Trophoblast cell (in vitro differentiated cells and primary cell): ENCODE results near the gene SHC2.

Experiments used
- DNase-seq, 2 donors: peaks; one replicate each; pipeline ENCODE4 v3.0.0-alpha.2; 2016
- H2AFZ ChIP-seq: 2 replicates; pipeline ENCODE4 v1.6.1; 2013; ENCODE audit warnings: low read length, moderate library complexity, mild to moderate bottlenecking; ENCODE audit not compliant: insufficient read depth, poor library complexity
- H2AK5ac ChIP-seq: 2 replicates; pipeline ENCODE4 v1.6.1; 2013; ENCODE audit warnings: mild to moderate bottlenecking, low read length
- H2BK120ac ChIP-seq: 2 replicates; pipeline ENCODE4 v1.6.1; 2013; ENCODE audit warnings: low read length, mild to moderate bottlenecking, moderate library complexity; ENCODE audit not compliant: insufficient read depth, poor library complexity
- H2BK12ac ChIP-seq: 2 replicates; pipeline ENCODE4 v1.6.1; 2013; ENCODE audit warnings: mild to moderate bottlenecking, low read length, moderate library complexity
- H2BK5ac ChIP-seq: 2 replicates; pipeline ENCODE4 v1.6.1; 2013; ENCODE audit warnings: low read length, low read depth, moderate library complexity, mild to moderate bottlenecking; ENCODE audit not compliant: poor library complexity
- H3K14ac ChIP-seq: 2 replicates; pipeline ENCODE4 v1.6.1; 2013; ENCODE audit warnings: mild to moderate bottlenecking, low read length
- H3K18ac ChIP-seq: 2 replicates; pipeline ENCODE4 v1.6.1; 2013; ENCODE audit warnings: mild to moderate bottlenecking, low read length
- H3K23ac ChIP-seq: 2 replicates; pipeline ENCODE4 v1.6.1; 2013; ENCODE audit warnings: low read length
- H3K27ac ChIP-seq: 2 replicates; pipeline ENCODE4 v1.5.1; 2013; ENCODE audit warnings: low read depth, mild to moderate bottlenecking, inconsistent platforms, low read length, moderate library complexity
- H3K27me3 ChIP-seq: 2 replicates; pipeline ENCODE4 v1.6.1; 2013; ENCODE audit warnings: inconsistent platforms, mild to moderate bottlenecking, low read length, moderate library complexity; ENCODE audit not compliant: insufficient read depth
- H3K36me3 ChIP-seq, 2 experiments: 1 replicate in 1 of 2; 2 replicates in 1 of 2; pipeline ENCODE4 v1.6.1; 2013; ENCODE audit warnings: low read length in 2 of 2, mild to moderate bottlenecking in 2 of 2, moderate library complexity in 1 of 2; ENCODE audit not compliant: insufficient read depth in 2 of 2, control insufficient read depth in 1 of 2
- H3K4ac ChIP-seq: 2 replicates; pipeline ENCODE4 v1.6.1; 2013; ENCODE audit warnings: low read depth, mild to moderate bottlenecking, low read length, moderate library complexity
- H3K4me1 ChIP-seq, 2 experiments: 1 replicate in 1 of 2; 2 replicates in 1 of 2; pipeline ENCODE4 v1.6.1; 2013; ENCODE audit warnings: low read length in 2 of 2, mild to moderate bottlenecking in 2 of 2, moderate library complexity in 1 of 2; ENCODE audit not compliant: insufficient read depth in 2 of 2, control insufficient read depth in 1 of 2
- H3K4me2 ChIP-seq: 2 replicates; pipeline ENCODE4 v1.6.1; 2013; ENCODE audit warnings: inconsistent platforms, mild to moderate bottlenecking, low read length, moderate library complexity
- H3K4me3 ChIP-seq: 2 replicates; pipeline ENCODE4 v1.5.1; 2013; ENCODE audit warnings: mild to moderate bottlenecking, low read depth, low read length, inconsistent platforms
- H3K79me1 ChIP-seq: one replicate; pipeline ENCODE4 v1.6.1; 2013; ENCODE audit warnings: low read length
- H3K79me2 ChIP-seq: 2 replicates; pipeline ENCODE4 v1.6.1; 2013; ENCODE audit warnings: low read length, mild to moderate bottlenecking; ENCODE audit not compliant: control insufficient read depth, insufficient read depth, poor library complexity
- H3K9ac ChIP-seq: 2 replicates; pipeline ENCODE4 v1.6.1; 2013; ENCODE audit warnings: mild to moderate bottlenecking, low read length
- H3K9me3 ChIP-seq: 2 replicates; pipeline ENCODE4 v1.6.1; 2013; ENCODE audit warnings: low read depth, mild to moderate bottlenecking, control low read depth, inconsistent platforms, low read length; ENCODE audit not compliant: insufficient read depth
- H4K12ac ChIP-seq: 2 replicates; pipeline ENCODE4 v1.6.1; 2013; ENCODE audit warnings: low read depth, mild to moderate bottlenecking, low read length, moderate library complexity
- H4K8ac ChIP-seq: 2 replicates; pipeline ENCODE4 v1.6.1; 2013; ENCODE audit warnings: low read depth, mild to moderate bottlenecking, low read length, moderate library complexity
- H4K91ac ChIP-seq: one replicate; pipeline ENCODE4 v1.6.1; 2013; ENCODE audit warnings: low read depth, mild to moderate bottlenecking, low read length, moderate library complexity
- WGBS: extraction: QIAGEN DNeasy Blood & Tissue Kit; methylation state at CpG from one replicate; pipeline ENCODE4 v1.1.7; 2013; ENCODE audit warnings: missing lambda C conversion rate; ENCODE audit not compliant: insufficient read length, insufficient coverage; ENCODE audit errors: extremely low coverage; 5-methylcytosine and 5-hydroxymethylcytosine counted together

Gene SHC2

GRCh38 chr19:493391-494170, 32.7 kb upstream of the SHC2 start:
- Histone ChIP-seq H3K18ac (no peak overlapping the region), H3K9ac (no peak overlapping the region)
- WGBS, result no CpG with 5 or more reads among the region's 23 CpGs

GRCh38 chr19:492091-492531, 31.3 kb upstream of the SHC2 start:
- Histone ChIP-seq H2BK12ac (no peak overlapping the region), H3K23ac (no peak overlapping the region), H3K79me2 (peaks cover 4% of the 10 kb centered on the region), H2BK5ac (no peak overlapping the region), H3K9me3 (peaks cover 9% of the 10 kb centered on the region), H3K18ac (no peak overlapping the region), H4K91ac (no peak overlapping the region), H4K12ac (no peak overlapping the region), H4K8ac (no peak overlapping the region), H3K36me3 (no peaks in the 10 kb centered on the region), H3K14ac (no peak overlapping the region), H3K27ac (no peak overlapping the region), H3K4ac (no peak overlapping the region), H2AFZ (no peak overlapping the region), H2BK120ac (no peak overlapping the region), H3K4me1 (peaks cover 4 to 14% of the 10 kb centered on the region in 2 experiments), H3K9ac (no peak overlapping the region), H3K4me3 (no peak overlapping the region), H3K79me1 (peaks cover 16% of the 10 kb centered on the region), H2AK5ac (no peak overlapping the region), H3K27me3 (peaks cover 8% of the 10 kb centered on the region), H3K4me2 (no peak overlapping the region)
- peak; percentile 21 to 55 for DNase-seq
- WGBS, result no CpG with 5 or more reads among the region's 19 CpGs

More at GRCh38 chr19:493391-494170, 32.7 kb upstream of the SHC2 start:
- Histone ChIP-seq H3K9me3 (peaks cover 15% of the 10 kb centered on the region), H2AK5ac (no peak overlapping the region), H3K4me3 (no peak overlapping the region), H3K4ac (no peak overlapping the region), H3K27ac (no peak overlapping the region), H2BK5ac (no peak overlapping the region), H4K91ac (no peak overlapping the region), H3K79me2 (peaks cover 2% of the 10 kb centered on the region), H2BK120ac (no peak overlapping the region), H2AFZ (no peak overlapping the region), H3K4me2 (no peak overlapping the region), H2BK12ac (no peak overlapping the region), H3K23ac (no peak overlapping the region), H3K4me1 (peaks cover 0 to 6% of the 10 kb centered on the region in 2 experiments), H3K27me3 (peaks cover 21% of the 10 kb centered on the region), H4K12ac (no peak overlapping the region), H4K8ac (no peak overlapping the region), H3K14ac (no peak overlapping the region), H3K36me3 (no peaks in the 10 kb centered on the region), H3K79me1 (peaks cover 7% of the 10 kb centered on the region)
- DNase-seq, result no peak

DNA sequence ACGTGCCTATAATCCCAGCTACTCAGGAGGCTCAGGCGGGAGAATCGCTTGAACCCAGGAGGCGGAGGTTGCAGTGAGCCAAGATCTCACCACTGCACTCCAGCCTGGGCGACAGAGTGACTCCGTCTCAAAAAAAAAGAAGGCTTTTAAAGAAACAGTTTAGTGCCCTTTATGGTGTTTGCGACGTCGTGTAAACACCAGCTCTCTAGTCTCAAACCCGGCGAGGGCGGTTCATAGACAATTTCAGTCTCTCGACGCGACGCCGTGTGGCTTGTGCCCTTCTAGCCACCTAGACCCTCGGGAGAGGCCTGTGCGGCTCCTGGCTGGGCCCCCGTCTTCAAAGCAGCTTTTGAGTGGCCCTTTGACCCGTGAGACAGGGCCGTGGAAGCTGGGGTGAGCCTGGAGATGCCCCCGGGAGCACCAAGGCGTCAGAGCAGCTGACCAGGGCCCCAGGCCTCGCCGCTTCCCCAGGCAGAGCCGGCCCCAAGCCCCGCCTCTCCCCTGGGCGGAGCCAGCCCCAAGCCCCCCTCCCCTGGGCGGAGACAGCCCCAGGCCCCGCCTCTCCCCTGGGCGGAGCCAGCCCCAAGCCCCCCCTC, 30.4 kb upstream of the SHC2 start:
- Histone ChIP-seq H2AK5ac (no peak overlapping the region), H2AFZ (no peak overlapping the region), H3K4ac (no peak overlapping the region), H3K27me3 (peaks cover 5% of the 10 kb centered on the region), H2BK12ac (no peak overlapping the region), H3K27ac (no peak overlapping the region), H4K12ac (no peak overlapping the region), H3K9ac (no peak overlapping the region), H3K4me1 (peaks cover 6 to 17% of the 10 kb centered on the region in 2 experiments), H3K23ac (no peak overlapping the region), H3K4me2 (no peak overlapping the region), H2BK5ac (no peak overlapping the region), H4K91ac (no peak overlapping the region), H3K9me3 (peaks cover 9% of the 10 kb centered on the region), H3K14ac (no peak overlapping the region), H4K8ac (no peak overlapping the region), H3K79me1 (peaks cover 18% of the 10 kb centered on the region), H3K79me2 (peaks cover 4% of the 10 kb centered on the region), H3K18ac (no peak overlapping the region), H3K36me3 (no peaks in the 10 kb centered on the region), H2BK120ac (no peak overlapping the region), H3K4me3 (no peak overlapping the region)
- WGBS, result no CpG with 5 or more reads among the region's 32 CpGs
- peak; percentile 27 to 36 for DNase-seq

GRCh38 chr19:489418-490196, 28.8 kb upstream of the SHC2 start:
- peak overlapping the region; percentile 40 for H4K91ac ChIP-seq
- peak overlapping the region; percentile 89 for H3K9ac ChIP-seq
- peak overlapping the region; percentile 31 for H2AFZ ChIP-seq
- H3K27ac ChIP-seq, result peak overlapping the region; percentile 45
- peak overlapping the region; percentile 17 for H2AK5ac ChIP-seq
- peak overlapping the region; percentile 18 for H3K4ac ChIP-seq
- peaks cover 22% of the 10 kb centered on the region for H3K79me1 ChIP-seq
- DNase-seq, result no peak
- H3K4me1 ChIP-seq, result peaks cover 14 to 22% of the 10 kb centered on the region in 2 experiments
- no peaks in the 10 kb centered on the region for H3K27me3 ChIP-seq
- H4K12ac ChIP-seq, result peak overlapping the region; percentile 61
- WGBS, result no CpG with 5 or more reads among the region's 61 CpGs
- H2BK12ac ChIP-seq, result no peak overlapping the region
- peak overlapping the region; percentile 62 for H3K18ac ChIP-seq
- H3K79me2 ChIP-seq, result peaks cover 4% of the 10 kb centered on the region
- peak overlapping the region; percentile 99 for H3K4me2 ChIP-seq
- H3K14ac ChIP-seq, result peak overlapping the region; percentile 28
- no peak overlapping the region for H2BK120ac ChIP-seq
- H3K9me3 ChIP-seq, result peaks cover 7% of the 10 kb centered on the region
- peak overlapping the region; percentile 80 for H4K8ac ChIP-seq
- H3K23ac ChIP-seq, result no peak overlapping the region
- no peaks in the 10 kb centered on the region for H3K36me3 ChIP-seq
- no peak overlapping the region for H2BK5ac ChIP-seq
- H3K4me3 ChIP-seq, result peak overlapping the region; percentile 96
